ENCODE data around the gene CLDN14. TPM values are rescaled to one million over a fixed set of nuclear protein-coding genes. Genes with fewer than 3 reads are reported as not detected.

The CLDN14 gene
- total RNA-seq: 0.85 TPM in 1 of 2 replicates, not detected in the other

DNA sequence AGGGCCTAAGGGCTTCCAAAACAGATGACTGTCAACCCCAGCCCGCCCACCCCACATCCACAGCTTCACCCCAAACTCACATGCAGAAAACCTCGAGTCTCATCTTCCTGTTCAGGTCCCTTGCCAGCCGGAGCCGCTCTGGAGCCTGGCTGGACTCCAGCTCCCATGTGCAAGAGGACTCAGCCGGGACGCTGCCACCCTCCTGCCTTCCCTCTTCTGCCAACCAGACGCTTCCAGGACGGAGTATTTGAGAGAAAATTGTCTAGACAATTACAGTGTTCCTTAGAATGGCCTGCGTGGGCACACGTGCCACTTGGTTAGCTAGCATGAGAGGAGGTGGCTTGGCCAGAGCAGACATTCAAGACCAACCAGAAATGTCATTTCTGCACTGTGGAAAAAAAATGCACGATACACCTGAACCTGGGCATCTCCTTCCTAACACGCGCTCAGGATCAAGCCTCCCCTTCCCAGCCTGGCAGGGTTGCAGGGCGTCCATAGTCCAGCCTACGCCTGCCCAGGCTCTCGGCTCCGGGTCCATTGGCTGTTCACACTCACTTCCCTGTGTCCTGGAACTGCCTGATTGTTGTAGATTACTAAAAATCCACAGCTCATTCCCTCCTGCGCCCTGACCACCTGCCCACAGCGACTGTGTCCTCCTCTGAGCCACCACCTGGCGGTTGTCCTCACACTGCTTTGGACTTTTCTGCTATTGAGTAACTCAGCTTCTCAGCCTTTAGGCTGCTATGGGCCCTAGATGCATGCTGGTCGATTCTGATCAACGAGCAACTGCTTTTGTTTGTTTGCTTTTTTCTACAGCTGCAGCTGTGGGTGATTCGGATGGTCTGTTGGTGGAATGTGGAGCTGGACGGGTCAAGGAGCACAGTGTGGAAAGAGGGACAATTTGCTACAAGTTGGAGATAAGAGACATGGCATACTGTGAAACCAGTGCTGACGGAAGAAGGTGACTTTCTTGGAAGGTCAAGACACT, at the start of gene CLDN14:
Gene CLDN14 (minus strand): TSS at position 708 of the 988 bp plus-strand sequence. CDS start 18,427 bp downstream, outside the sequence.

Other genes starting within 250 kb of the CLDN14 start
- 24.3 and 41.4 TPM in 2 replicates for gene MORC3, start 159.9 kb downstream of the CLDN14 start, total RNA-seq
- 1.4 and 5.8 TPM in 2 replicates for gene CHAF1B, start 94.7 kb downstream of the CLDN14 start, total RNA-seq
- 0.19 and 5.4 TPM in 2 replicates for gene SIM2, start 219.0 kb upstream of the CLDN14 start, total RNA-seq